ENCODE results near the gene PPP2R1B. TPM values are rescaled to one million over a fixed set of nuclear protein-coding genes. Genes with fewer than 3 reads are reported as not detected.

PPP2R1B gene
- total RNA-seq, 4 donors from 2014 or later, result 22.4 to 39.2 (median 25.3) TPM

- Histone ChIP-seq H3K9me3 (no peaks in the 10 kb centered on the region), H3K36me3 (peaks cover 0 to 5% of the 10 kb centered on the region in 2 donors), H3K27me3 (no peaks in the 10 kb centered on the region), H3K4me1 (peaks cover 5 to 10% of the 10 kb centered on the region in 2 donors), H3K4me3 (replicated peaks in 1 of 3) (no peak overlapping the region), H3K27ac (no peak overlapping the region)
- intact Hi-C loops (cut with DNase I), result no loop called here
- peak in 1 of 2 donors; percentile 17 for DNase-seq
- no peak for TF ChIP-seq CTCF (IDR thresholded peaks at IDR 0.05)
- no peak for TF ChIP-seq POLR2A (IDR thresholded peaks at IDR 0.05)
- WGBS, 2 donors, result 35 to 56% methylated on average over 1 of the region's 1 CpG
Measured at GRCh38 chr11:111697933-111698371, 68.2 kb downstream of the PPP2R1B start.

GRCh38 chr11:111696556-111696955 is 69.6 kb downstream of the PPP2R1B start:
- no peaks in the 10 kb centered on the region for H3K27me3 ChIP-seq
- intact Hi-C loops (cut with DNase I), result no loop called here
- no peak for DNase-seq
- H3K4me3 ChIP-seq (replicated peaks in 1 of 3), result no peak overlapping the region
- peaks cover 5 to 10% of the 10 kb centered on the region in 2 donors for H3K4me1 ChIP-seq
- TF ChIP-seq POLR2A (IDR thresholded peaks at IDR 0.05) (no peak), CTCF (IDR thresholded peaks at IDR 0.05) (no peak)
- no peaks in the 10 kb centered on the region for H3K9me3 ChIP-seq
- WGBS, 2 donors, result 60 to 66% methylated on average over 1 of the region's 1 CpG
- H3K27ac ChIP-seq, result no peak overlapping the region
- H3K36me3 ChIP-seq, result no peaks in the 10 kb centered on the region

GRCh38 chr11:111694851-111695250 is 71.3 kb downstream of the PPP2R1B start:
- Histone ChIP-seq H3K27ac (no peak overlapping the region), H3K4me3 (replicated peaks in 1 of 3) (no peak overlapping the region), H3K27me3 (no peaks in the 10 kb centered on the region), H3K9me3 (no peaks in the 10 kb centered on the region), H3K4me1 (peaks cover 5 to 10% of the 10 kb centered on the region in 2 donors), H3K36me3 (no peaks in the 10 kb centered on the region)
- intact Hi-C loops (cut with DNase I), result no loop called here
- no peak for TF ChIP-seq POLR2A (IDR thresholded peaks at IDR 0.05)
- TF ChIP-seq CTCF (IDR thresholded peaks at IDR 0.05), result no peak
- DNase-seq, result no peak
- WGBS, 2 donors, result 60 to 64% methylated on average over 4 of the region's 4 CpGs

- WGBS, 2 donors, result 91 to 96% methylated on average over 6 of the region's 6 CpGs
- H3K4me1 ChIP-seq, result peaks cover 5 to 9% of the 10 kb centered on the region in 2 donors
- TF ChIP-seq CTCF (IDR thresholded peaks at IDR 0.05), result no peak
- TF ChIP-seq POLR2A (IDR thresholded peaks at IDR 0.05), result no peak
Measured at GRCh38 chr11:111693224-111693937, 72.8 kb downstream of the PPP2R1B start.

GRCh38 chr11:111691741-111692140 is 74.4 kb downstream of the PPP2R1B start:
- Histone ChIP-seq H3K36me3 (peaks cover 14 to 16% of the 10 kb centered on the region in 2 donors), H3K27ac (no peak overlapping the region), H3K4me1 (no peaks in the 10 kb centered on the region), H3K4me3 (replicated peaks in 1 of 3) (no peak overlapping the region), H3K9me3 (no peaks in the 10 kb centered on the region), H3K27me3 (no peaks in the 10 kb centered on the region)
- WGBS, 2 donors, result 86 to 96% methylated on average over 3 of the region's 3 CpGs
- TF ChIP-seq CTCF (IDR thresholded peaks at IDR 0.05) (no peak), POLR2A (IDR thresholded peaks at IDR 0.05) (no peak)
- no peak for DNase-seq
- intact Hi-C loops (cut with DNase I), result no loop called here

More at GRCh38 chr11:111693224-111693937, 72.8 kb downstream of the PPP2R1B start:
- H3K27ac ChIP-seq, result no peak overlapping the region
- H3K4me3 ChIP-seq (replicated peaks in 1 of 3), result no peak overlapping the region
- H3K27me3 ChIP-seq, result no peaks in the 10 kb centered on the region
- no peak for DNase-seq
- intact Hi-C loops (cut with DNase I), result no loop called here
- H3K9me3 ChIP-seq, result no peaks in the 10 kb centered on the region
- H3K36me3 ChIP-seq, result peaks cover 11 to 12% of the 10 kb centered on the region in 2 donors
